ENCODE results near the gene RMC1. TPM values are rescaled to one million over a fixed set of nuclear protein-coding genes. Genes with fewer than 3 reads are reported as not detected.

The RMC1 gene
- total RNA-seq, 4 donors from 2014 or later, result 17.9 to 34.1 (median 28.9) TPM

DNA sequence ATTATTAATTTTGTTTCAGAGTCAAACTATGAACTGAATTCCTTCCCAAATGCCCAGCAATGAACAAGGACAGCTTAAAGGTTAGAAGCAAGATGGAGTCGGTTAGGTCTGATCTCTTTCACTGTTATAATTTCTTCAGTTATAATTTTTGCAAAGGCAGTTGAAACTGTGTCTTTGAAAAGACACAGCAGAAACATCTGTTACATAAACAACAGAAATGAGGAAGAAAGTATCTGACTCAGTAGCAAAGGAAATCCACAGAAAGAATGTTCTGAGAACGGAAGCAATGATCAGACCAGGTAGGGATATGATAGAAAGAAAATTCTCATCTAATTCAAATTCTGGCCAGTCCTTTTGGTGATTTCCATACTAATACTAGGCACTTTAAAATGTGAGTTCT, 5.2 kb upstream of the RMC1 start:
- Histone ChIP-seq H3K36me3 (no peaks in the 10 kb centered on the region), H3K4me3 (no peak overlapping the region), H3K27me3 (no peaks in the 10 kb centered on the region), H3K4me1 (peaks cover 0 to 9% (median 3%) of the 10 kb centered on the region in 3 donors), H3K9me3 (no peaks in the 10 kb centered on the region), H3K27ac (no peak overlapping the region)
- no peak for ATAC-seq
- 74 to 76% methylated on average over 2 of the region's 2 CpGs for WGBS, 2 donors (ENCODE audit: low coverage in 1 of 2)
- no peak for TF ChIP-seq POLR2AphosphoS5 (IDR thresholded peaks at IDR 0.05)
- TF ChIP-seq, protein P1, sequence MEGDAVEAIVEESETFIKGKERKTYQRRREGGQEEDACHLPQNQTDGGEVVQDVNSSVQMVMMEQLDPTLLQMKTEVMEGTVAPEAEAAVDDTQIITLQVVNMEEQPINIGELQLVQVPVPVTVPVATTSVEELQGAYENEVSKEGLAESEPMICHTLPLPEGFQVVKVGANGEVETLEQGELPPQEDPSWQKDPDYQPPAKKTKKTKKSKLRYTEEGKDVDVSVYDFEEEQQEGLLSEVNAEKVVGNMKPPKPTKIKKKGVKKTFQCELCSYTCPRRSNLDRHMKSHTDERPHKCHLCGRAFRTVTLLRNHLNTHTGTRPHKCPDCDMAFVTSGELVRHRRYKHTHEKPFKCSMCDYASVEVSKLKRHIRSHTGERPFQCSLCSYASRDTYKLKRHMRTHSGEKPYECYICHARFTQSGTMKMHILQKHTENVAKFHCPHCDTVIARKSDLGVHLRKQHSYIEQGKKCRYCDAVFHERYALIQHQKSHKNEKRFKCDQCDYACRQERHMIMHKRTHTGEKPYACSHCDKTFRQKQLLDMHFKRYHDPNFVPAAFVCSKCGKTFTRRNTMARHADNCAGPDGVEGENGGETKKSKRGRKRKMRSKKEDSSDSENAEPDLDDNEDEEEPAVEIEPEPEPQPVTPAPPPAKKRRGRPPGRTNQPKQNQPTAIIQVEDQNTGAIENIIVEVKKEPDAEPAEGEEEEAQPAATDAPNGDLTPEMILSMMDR (IDR thresholded peaks at IDR 0.05), result no peak
- TF ChIP-seq POLR2A (IDR thresholded peaks at IDR 0.05), result no peak
- TF ChIP-seq EP300 (IDR thresholded peaks at IDR 0.05), result no peak

DNA sequence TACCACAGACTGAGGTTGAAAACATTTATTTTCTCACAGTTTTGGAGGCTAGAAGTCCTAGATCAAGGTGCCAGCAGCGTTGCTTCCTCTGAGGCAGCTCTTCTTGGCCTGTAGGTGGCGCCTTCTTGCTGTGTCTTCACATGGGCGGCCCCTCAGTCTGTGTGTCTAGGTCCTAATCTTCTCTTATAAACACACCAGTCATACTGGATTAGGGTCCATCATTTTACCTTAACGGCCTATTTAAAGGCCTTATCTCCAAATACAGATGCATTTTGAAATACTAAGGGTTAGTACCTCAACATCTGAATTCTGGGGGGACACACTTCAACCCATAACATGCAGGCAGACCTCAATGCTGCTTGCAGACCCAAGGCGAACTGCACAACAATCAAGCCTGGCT, 4.4 kb upstream of the RMC1 start:
- no peak for TF ChIP-seq POLR2AphosphoS5 (IDR thresholded peaks at IDR 0.05)
- TF ChIP-seq, protein P1 (IDR thresholded peaks at IDR 0.05), result peak; percentile 41 to 69 (median 53)
- Histone ChIP-seq H3K27me3 (no peaks in the 10 kb centered on the region), H3K4me1 (peaks cover 0 to 10% (median 3%) of the 10 kb centered on the region in 3 donors), H3K4me3 (no peak overlapping the region), H3K27ac (no peak overlapping the region), H3K36me3 (no peaks in the 10 kb centered on the region), H3K9me3 (no peaks in the 10 kb centered on the region)
- no peak for ATAC-seq
- 17 to 32% methylated on average over 4 to 5 of the region's 5 CpGs for WGBS, 2 donors (ENCODE audit: low coverage in 1 of 2)

DNA sequence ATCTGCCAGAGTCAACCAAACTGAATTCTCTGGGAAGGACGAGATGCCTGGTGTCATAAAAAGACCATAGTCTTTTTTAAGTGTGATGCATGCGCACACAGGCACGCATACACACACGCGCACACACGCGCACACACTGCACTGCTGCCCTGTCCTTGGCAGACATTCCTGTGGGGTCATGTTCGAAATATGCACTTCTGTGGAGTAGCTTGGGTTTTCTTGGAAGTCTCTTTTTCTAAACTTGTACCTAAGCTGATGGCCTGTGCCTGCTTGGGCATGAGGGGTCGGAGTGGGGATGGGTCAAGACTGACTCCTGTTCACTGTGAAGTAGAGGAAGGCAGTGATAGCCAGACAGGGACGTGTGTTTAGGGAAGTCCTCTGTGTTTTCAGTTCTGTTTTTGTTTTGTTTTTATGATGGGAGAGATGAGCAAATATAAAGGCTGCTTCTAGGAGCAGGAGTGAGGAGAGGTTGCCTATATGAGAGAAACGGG, 4.0 kb upstream of the RMC1 start:
- Histone ChIP-seq H3K27ac (no peak overlapping the region), H3K9me3 (no peaks in the 10 kb centered on the region), H3K27me3 (no peaks in the 10 kb centered on the region), H3K4me1 (peaks cover under 1 to 15% (median 3%) of the 10 kb centered on the region in 3 donors), H3K4me3 (no peak overlapping the region), H3K36me3 (no peaks in the 10 kb centered on the region)
- no peak for ATAC-seq
- TF ChIP-seq, protein P1 (IDR thresholded peaks at IDR 0.05), result no peak
- TF ChIP-seq POLR2AphosphoS5 (IDR thresholded peaks at IDR 0.05), result no peak
- TF ChIP-seq EP300 (IDR thresholded peaks at IDR 0.05), result no peak
- no peak for TF ChIP-seq POLR2A (IDR thresholded peaks at IDR 0.05)
- 25 to 68% methylated on average over 3 to 11 of the region's 11 CpGs for WGBS, 2 donors (ENCODE audit: low coverage in 1 of 2)

DNA sequence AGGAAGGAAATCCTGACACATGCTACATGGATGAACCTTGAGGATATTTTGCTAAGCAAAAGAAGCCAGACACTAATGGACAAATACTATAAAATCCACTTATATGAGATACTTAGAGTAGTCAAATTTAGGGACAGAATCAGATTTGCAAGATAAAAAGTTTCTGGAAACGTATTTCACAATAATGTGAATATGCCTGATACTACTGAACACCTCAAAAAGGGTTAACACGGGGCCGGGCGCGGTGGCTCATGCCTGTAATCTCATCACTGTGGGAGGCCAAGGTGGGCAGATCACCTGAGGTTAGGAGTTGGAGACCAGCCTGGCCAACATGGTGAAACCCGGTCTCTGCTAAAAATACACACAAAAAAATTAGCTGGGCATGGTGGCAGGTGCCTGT, 1.7 kb upstream of the RMC1 start:
- TF ChIP-seq, protein P1 (IDR thresholded peaks at IDR 0.05), result no peak
- TF ChIP-seq POLR2AphosphoS5 (IDR thresholded peaks at IDR 0.05) (no peak), EP300 (IDR thresholded peaks at IDR 0.05) (no peak), POLR2A (IDR thresholded peaks at IDR 0.05) (no peak)
- Histone ChIP-seq H3K27ac (no peak overlapping the region), H3K27me3 (no peaks in the 10 kb centered on the region), H3K36me3 (peaks cover 0 to 6% of the 10 kb centered on the region in 2 donors), H3K4me1 (peaks cover 6 to 38% (median 10%) of the 10 kb centered on the region in 3 donors), H3K4me3 (no peak overlapping the region), H3K9me3 (no peaks in the 10 kb centered on the region)
- 88 to 91% methylated on average over 6 of the region's 6 CpGs for WGBS, 2 donors (ENCODE audit: low coverage in 1 of 2)
- no peak for ATAC-seq

DNA sequence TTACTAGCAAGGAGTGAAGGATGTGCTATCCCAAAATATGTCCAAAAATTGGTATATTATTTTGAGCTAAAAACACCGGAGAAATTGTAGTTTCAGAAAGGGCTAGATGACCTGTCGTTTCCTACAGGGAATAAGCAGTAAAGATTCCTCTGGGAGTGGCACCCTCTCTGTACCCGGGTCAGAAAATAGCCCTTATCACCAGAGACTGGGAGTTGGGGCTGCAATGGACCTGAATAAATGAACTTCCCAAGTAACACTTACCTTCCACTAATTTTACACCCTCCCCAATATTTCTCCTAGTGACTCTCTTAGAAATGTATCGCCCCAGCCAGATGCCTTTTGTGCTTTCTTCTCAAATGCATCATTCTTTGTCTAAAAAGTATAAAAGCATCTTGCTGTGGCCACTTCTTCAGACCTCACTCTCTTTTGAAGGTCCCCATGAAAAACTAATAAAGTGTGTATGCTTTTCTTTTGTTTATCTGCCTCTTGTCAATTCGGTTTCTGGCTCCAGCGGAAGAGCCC, 734 bp upstream of the RMC1 start:
- peak overlapping the region; percentile 84 to 96 (median 92) for H3K27ac ChIP-seq
- ATAC-seq, result no peak
- H3K36me3 ChIP-seq, result peaks cover 0 to 14% of the 10 kb centered on the region in 2 donors
- TF ChIP-seq, protein P1 (IDR thresholded peaks at IDR 0.05), result no peak
- TF ChIP-seq POLR2AphosphoS5 (IDR thresholded peaks at IDR 0.05) (no peak), POLR2A (IDR thresholded peaks at IDR 0.05) (no peak), EP300 (IDR thresholded peaks at IDR 0.05) (no peak)
- H3K27me3 ChIP-seq, result no peaks in the 10 kb centered on the region
- WGBS, 2 donors (ENCODE audit: low coverage in 1 of 2), result 10 to 25% methylated on average over 5 to 6 of the region's 6 CpGs
- H3K4me1 ChIP-seq, result peaks cover 6 to 47% (median 10%) of the 10 kb centered on the region in 3 donors
- peak overlapping the region; percentile 92 to 98 for H3K4me3 ChIP-seq
- H3K9me3 ChIP-seq, result no peaks in the 10 kb centered on the region
